GM12875 (cell line): ENCODE results near the gene PODXL.

Experiments used
- H3K4me3 ChIP-seq: one replicate; pipeline ENCODE4 v1.5.1; 2011; ENCODE audit warnings: low read depth, low read length, control low read depth
- TF ChIP-seq, protein P1 (sequence below): IDR thresholded peaks from 2 replicates; pipeline ENCODE4 v1.5.1; 2011; ENCODE audit warnings: low read depth, mild to moderate bottlenecking, control low read depth, inconsistent platforms, low read length, moderate library complexity, borderline replicate concordance; ENCODE audit not compliant: insufficient read depth

PODXL gene

DNA sequence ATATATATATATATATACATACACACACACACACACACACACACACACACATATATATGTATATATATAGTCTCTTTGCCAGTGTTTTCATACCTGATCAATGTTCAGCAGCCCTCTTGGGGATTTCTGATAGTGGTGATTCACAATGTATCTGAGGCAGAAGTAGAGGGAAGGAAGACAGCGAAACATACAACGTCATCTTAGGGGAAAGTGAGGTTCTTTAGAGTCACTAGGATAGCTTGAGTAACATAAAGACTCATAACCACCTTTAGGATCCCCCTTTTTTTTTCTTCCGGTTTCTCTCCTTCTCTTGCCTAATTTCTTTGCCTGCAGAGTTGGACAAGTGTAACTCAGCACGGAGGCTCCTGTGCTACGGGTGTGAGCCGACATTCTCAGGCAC lies 56.6 kb downstream of the PODXL start:
- TF ChIP-seq, protein P1, sequence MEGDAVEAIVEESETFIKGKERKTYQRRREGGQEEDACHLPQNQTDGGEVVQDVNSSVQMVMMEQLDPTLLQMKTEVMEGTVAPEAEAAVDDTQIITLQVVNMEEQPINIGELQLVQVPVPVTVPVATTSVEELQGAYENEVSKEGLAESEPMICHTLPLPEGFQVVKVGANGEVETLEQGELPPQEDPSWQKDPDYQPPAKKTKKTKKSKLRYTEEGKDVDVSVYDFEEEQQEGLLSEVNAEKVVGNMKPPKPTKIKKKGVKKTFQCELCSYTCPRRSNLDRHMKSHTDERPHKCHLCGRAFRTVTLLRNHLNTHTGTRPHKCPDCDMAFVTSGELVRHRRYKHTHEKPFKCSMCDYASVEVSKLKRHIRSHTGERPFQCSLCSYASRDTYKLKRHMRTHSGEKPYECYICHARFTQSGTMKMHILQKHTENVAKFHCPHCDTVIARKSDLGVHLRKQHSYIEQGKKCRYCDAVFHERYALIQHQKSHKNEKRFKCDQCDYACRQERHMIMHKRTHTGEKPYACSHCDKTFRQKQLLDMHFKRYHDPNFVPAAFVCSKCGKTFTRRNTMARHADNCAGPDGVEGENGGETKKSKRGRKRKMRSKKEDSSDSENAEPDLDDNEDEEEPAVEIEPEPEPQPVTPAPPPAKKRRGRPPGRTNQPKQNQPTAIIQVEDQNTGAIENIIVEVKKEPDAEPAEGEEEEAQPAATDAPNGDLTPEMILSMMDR, result no peak
- H3K4me3 ChIP-seq, result no peak overlapping the region

DNA sequence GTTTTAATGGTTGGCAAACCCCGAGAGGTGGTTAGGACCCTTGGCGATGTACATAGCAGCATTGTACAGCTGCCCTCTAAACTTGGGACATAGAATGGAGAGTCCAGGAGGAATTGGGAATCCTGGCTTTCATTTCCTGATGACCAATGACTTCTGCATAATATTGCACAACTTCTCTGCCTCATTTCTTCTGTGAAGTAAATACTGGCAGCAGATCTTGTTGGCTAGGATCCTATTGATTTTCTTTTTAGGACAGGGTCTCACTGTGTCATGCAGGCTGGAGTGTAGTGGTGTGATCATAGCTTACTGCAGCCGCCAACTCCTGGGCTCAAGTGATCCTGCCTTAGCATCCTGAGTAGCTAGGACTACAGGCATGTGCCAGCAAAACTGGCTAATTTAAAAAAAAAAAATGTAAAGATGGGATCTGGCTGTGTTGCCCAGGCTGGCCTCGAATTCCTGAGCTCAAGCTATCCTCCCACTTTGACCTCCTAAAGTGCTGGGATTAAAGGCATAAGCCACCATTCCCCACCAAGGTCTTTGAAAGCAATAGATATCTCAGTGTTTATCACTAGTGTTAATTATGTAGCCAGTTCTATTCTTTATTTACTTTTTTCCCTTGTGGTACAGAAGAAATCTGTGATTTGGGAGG lies 58.1 kb downstream of the PODXL start:
- TF ChIP-seq, protein P1, result no peak
- no peak overlapping the region for H3K4me3 ChIP-seq

DNA sequence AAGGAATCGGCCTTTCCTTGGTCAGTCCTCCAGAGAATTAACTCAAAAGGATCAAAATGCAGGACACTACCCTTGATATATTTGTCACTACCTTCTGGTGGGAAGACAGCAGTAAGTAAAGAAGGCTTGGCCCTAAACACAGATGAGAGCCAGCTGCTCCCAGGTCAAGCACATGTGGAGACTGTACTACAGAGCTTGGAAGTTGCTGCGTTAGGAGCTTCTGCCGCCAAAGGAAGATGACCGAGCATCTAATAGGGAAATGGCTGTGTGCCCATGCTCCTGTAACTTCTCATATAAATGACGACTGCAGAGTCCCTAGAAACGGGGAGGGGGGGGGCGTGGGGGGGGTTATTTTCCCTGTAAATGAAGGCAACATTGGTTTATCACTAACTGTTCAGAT lies 59.0 kb downstream of the PODXL start:
- TF ChIP-seq, protein P1, result no peak
- no peak overlapping the region for H3K4me3 ChIP-seq

DNA sequence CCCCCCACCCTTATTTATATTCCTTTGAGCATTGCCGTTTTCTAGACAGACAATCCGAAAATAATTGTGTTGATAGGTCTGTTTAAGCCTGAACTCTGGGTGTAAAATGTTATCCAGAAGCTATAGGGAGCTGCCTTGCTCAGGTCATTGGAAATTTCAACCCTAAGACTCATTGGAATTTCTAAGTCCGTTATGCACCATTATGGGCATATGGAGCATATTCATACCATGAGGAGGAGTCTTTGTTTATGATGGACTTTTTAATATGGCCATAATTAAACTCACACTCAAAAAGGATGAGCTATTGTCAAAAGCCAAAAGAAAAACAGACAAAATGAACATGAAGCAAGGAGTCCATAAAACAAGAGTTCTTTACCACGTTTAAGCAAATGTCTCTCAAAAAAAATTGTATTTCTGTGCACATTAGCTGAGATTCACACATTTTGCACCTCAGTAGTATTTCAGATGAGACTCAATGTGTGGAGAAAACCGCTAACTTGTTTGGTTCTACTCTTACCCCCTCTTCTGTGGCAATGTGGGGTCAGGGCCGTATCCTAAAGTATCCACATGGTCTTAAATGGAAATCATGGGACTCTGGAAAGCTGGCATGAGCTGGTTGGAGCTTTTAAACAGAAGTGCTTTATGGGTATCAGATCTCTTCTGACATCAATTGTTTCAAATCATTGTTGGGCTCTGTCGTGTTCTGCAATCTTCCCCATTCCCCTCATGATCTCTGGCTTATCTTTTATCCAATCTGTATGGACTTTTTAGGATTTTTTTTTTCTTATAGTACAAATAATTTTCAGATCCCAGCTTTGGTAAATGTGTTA lies 60.5 kb downstream of the PODXL start:
- TF ChIP-seq, protein P1, result no peak
- H3K4me3 ChIP-seq, result no peak overlapping the region

DNA sequence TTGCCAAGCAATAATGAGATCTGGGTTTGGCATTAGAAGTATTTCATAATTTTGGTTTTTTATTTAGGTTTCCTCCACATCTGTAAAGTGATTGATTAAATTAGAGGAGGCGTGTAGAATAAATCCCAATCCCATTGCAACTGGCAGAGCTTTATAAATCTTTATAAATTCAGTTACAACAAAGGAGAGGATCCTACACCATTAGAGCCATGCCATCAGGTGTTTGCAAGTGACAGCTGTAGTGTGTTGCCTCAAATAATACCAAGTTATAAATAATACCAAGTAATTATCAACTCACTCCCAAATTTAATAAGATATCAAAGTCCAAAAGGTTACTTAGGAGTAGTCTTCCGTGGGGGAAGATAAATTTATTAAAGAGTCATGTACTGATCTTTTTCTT lies 62.2 kb downstream of the PODXL start:
- TF ChIP-seq, protein P1, result no peak
- H3K4me3 ChIP-seq, result no peak overlapping the region

DNA sequence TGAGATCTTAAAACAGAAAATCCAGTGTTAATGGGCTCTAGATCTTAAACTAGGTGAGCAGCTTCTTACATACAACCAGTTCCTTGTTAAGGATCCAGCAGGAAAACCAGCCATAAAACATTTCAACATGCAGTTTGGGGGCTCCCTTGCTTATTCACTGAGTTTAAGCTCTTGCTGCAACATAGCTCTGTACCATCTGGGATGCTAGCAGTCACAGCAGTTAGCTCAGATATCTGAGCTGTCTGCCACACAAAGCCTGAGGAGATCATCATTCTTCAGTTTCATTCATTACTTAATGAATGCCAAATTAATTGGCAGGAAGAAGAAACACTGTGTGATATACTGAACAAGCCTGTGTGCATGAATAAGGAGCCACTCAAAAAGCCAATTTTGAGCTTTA lies 62.8 kb downstream of the PODXL start:
- TF ChIP-seq, protein P1, result no peak
- no peak overlapping the region for H3K4me3 ChIP-seq

DNA sequence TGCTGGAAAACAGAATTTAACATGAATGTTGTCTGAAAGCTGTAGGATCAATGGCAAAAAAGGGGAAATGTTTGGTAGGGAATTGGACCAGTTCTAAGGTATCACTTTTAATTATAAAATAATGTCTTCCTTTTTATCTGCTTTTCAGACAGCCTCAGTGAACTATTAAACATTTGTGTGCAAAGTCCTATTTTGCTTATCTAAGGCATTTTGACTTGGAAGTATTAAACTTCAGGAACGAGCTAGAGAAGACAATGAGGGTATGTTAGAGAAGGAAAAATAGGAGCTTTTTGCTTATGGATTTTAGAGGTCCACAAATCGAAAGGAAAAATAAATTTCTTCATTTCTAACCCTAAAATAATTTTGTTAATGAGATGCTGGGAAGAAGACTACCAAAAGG lies 63.3 kb downstream of the PODXL start:
- H3K4me3 ChIP-seq, result no peak overlapping the region
- TF ChIP-seq, protein P1, result no peak
